NT2/D1 (cell line): ENCODE measurements around the gene UBXN2A.

Experiments used
- YY1 ChIP-seq: IDR thresholded peaks from 2 replicates; pipeline ENCODE4 v1.6.1; 2011; ENCODE audit not compliant: insufficient read length, insufficient read depth
- ZNF274 ChIP-seq: IDR thresholded peaks from 2 replicates; pipeline ENCODE4 v1.6.1; 2011; ENCODE audit warnings: mild to moderate bottlenecking, low read depth, low read length

GRCh38 chr2:24026233-24026632 lies 86.0 kb downstream of the UBXN2A start:
- TF ChIP-seq ZNF274, result no peak
- TF ChIP-seq YY1, result no peak
